NCI-H2171 treated with DMSO at 0.1 percent for 48 hours (cell line): ENCODE results near the gene DCANP1.

Source experiments
- DNase-seq: peaks from one replicate; lab custom pipeline; 2025; lab: John Stamatoyannopoulos, UW

Gene DCANP1

DNA sequence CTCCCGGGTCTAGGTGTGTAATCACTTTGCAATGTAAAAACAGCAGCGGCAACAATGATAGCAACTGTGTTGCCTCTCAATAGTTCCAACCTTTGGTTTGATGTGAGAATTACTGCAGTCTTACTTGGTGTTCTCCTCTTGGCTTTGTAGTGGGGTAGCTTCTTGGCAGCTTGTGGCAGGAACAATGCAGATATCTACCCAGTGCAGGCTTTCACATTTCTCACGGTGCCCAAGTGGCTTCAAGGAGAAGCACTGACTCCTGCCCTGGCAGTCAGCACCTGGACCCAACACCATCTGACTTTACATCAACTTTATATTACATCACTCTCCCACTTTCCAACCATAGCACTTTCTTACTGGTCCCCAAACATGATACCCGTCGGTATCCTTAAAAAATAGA is 33.4 kb upstream of the DCANP1 start:
- no peak for DNase-seq

DNA sequence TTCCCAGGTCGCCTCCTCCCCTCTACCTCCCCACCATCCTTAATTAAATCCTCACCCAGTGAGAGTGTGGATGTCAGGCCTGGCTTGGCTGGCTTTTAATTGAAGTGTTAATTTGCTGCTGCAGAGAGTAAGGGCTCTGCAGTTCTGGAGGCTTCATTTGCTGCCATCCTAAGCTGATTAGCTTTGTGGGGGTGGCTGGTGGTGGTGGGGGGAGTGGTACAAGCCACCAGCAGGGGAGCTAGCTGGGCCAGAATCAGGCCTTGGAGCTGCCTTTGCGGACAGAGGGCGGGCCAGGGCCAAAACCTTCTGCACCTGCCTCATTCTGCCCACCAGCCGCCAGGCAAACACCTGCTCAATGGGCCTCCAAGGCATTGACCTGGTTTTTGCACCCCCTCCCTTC is 31.8 kb upstream of the DCANP1 start:
- DNase-seq: no peak

DNA sequence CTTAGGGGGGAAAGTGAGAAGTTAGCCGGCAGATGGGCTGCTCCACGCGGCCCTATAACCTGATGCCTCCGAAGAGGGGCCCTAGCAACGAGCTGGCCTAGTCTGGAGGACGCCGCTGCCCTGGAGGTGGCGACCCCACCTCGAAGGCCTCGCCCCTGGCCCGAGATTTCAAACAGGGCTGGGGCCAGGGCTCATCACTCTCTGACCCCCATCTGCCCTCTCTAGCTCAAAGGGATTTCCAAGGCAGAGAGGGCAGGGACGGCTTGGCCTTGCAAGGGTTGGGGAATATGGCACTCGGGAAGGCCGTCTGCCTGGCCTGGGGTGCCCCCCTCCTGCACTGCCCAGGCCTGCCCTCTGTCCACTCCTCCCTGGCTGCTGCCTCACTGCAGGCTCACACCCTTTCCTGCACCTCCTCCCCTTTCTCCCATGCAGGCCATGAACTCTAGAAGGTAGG is 30.5 kb upstream of the DCANP1 start:
- no peak for DNase-seq

DNA sequence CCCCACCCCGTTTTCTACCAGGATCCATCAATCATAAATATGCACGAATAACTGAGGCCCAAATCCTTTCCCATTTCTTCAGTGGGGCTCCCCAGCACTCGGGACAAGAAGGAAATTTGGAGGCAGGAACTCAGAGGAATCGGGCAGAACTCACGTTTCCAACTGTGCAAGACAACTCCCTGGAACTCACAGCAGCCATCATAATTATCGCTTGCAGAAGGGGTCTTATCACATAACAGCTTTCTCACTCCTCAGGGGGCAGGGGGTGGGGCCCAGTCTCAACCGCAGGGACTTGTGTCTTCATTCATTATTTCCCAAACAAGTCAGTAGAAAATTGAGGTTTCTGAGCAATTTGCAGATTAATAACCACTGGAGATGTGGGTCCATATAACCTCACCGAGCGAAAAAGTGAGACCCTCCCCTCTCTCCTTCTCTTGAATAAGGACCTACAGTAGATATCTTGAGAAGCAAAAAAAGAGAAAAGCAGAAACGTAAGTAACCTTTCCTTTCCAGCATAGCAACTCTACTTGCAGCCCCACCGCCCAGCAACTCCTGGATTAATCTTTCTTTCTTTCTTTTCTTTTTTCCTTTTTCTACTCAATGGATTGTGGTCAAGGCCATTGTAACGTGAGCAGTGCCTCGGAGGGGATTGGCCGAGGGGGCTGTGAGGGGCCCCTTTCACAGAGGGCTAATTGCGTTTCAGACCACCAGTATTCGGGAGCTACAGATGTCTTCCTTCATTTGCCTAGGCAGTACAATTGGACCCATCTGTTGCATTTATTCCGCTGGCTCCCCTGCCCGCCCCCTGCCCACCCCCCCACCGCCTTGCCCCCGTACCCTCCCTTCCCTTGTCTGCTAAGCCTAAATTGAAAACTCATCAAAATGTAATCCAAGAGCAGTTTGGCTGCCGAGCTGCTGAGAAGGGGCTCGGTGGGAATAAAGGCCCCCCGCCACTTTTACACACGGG is 29.8 kb upstream of the DCANP1 start:
- peak; percentile 66 for DNase-seq

DNA sequence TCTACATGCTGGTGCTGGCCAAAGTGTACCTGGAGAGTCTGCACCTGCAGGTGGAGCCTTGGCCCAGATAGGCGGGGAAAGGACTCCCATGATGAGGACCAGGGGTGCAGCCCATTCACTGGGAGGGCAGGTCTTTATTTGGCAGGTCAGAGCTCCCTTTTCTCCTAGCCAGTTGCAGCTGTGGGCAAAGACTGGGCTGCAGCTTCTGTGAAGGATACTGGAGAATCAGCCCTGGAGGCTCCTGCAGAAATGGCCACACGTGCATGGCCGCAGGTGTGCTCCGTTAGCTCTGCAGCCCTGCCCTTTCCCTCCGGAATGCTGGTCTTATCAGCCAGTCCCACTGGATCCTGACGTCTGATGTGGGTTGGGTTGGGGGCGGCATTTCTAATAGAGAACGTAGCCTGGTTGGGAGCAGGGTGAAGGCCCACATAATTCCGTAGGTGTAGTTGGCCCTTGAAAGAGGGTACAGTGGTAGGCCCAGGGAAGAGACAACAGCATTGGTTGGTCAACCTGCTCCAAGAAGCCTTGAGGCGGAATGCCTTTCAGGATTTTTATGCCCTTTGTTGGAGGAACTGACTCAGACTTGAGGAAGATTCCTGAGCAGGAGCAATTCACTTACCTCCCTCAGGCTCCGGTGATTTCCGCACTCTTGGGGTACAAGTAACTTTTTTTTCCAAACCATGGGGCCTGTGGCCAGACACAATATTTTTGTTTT is 27.0 kb upstream of the DCANP1 start:
- no peak for DNase-seq

DNA sequence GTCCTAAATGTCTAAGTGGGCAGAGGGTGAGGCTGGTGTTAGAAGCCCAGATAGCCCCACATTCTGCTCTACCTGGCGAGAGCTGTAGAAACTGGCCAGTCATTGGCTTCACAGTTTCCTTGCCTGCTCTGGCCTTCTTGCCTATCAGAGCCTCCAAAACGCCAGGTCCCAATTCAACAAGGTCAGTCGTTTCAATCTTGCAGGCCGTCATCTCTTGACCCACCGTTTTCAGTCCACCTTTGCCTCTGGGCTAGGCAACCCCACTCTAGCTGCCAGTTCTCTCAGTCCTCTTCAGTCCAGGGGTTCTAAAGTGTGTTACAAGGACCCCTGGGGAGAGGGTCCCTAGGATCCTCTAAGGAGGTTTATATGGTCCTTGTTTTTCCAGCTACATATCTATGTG is 25.0 kb upstream of the DCANP1 start:
- DNase-seq: no peak

DNA sequence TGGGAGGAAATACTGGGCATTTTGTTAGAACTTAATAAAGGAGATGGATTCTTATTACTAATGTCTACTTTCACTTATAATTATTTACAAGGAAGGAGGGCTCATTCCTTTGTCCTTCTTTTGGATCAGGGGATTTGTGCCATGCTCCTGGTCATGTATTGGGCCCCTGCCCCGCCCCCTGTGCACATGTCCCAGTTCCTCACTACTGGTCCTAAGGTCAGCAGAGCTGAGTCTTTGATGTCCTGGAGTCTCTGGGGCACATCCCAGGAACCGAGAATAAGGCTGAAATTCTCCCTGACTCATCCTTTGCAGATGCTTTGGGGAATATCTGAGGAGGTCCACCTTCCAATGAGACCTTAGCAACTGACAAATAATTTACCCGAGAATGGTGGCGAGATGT is 24.6 kb upstream of the DCANP1 start:
- no peak for DNase-seq

DNA sequence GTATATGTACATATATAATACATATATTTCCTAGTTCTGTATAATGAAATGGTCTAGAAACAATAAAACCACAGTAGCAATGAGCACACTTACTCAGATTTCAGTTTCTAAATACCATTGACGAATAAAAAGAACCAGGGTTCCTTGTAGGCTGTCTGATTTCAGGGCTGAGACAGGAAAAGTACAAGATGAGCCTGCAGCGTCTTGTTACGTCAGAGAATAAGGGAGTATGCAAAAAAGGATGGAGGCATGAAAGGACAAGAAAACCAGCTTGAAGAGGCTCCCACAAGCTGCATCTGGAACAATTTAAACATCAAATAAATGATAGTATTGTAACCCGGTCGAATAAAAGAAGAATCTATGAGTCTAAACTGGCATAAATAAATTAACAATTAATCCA is 22.8 kb upstream of the DCANP1 start:
- no peak for DNase-seq

DNA sequence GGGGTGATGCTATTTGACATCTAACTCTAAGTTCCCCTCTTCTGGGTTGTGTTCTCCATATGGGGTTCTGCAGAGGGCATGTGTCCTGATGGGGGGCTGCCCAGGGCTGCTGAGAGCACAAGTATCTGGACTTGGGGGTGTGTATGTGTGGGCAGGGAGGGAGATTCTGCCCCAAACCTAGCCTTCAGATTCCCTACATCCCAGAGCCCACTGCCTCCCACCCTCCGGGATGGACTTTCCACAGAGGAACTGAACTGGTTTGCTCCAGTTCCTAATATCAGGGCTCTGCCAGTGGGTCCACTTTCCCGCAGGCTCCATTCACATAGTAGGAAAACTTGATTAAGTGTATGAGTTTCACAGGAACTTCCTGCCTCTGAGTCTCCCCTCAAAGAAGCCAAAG is 21.4 kb upstream of the DCANP1 start:
- no peak for DNase-seq

DNA sequence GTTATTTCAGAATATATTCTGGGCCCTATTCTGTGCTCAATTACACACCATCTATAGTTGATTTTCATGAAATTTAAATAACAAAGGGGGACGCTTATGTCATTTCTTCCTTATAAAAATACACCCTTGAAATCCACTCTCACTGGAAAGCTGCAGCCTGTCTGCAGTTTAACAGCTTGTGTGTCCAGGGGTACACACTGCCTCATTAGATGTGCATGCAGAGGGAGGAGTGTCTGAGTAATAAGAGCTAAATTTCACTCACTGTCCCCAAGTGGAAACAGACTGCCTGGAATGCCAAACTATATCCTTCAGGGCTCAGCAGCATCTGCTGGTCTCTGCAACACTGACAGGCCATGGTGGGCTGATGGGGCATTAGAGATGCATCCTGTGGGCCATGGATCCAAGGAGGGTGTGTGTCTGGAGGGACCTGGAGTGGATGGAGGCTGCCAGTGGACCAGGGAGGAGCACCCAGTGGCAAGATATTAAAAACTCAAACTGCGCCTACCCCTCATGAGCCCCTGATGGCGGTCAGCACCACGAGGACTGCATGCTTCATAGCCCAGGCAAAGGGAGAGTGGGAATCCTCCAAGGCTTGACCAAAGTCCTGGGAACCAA is 20.8 kb upstream of the DCANP1 start:
- no peak for DNase-seq

DNA sequence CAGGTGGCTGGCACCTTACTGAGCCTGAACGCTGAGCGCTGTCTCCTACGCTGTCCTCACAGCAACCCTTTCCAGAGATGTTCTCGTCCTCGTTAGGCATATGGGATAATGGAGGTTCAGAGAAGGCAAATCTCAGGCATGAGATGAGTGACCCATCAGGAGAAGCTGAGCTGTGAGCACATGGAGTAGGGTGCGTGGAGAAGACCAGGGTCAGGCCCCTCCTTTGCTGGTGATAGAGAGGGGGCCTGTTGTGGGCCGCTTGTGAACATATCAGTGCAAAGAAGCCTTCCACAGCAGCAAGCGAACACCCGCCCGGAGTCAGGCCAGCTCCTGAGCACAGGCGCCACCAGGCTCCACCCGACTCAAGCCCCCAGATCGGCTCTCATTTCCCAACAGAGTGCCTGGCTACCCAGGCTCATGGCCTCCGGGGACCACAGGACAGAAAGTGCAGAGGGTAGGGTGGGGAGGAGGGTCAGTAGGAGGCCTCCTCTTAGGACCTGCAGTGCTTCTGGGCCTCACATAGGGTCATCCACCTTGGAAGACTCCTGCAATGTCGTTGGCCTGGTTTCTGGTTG is 20.0 kb upstream of the DCANP1 start:
- DNase-seq: no peak

DNA sequence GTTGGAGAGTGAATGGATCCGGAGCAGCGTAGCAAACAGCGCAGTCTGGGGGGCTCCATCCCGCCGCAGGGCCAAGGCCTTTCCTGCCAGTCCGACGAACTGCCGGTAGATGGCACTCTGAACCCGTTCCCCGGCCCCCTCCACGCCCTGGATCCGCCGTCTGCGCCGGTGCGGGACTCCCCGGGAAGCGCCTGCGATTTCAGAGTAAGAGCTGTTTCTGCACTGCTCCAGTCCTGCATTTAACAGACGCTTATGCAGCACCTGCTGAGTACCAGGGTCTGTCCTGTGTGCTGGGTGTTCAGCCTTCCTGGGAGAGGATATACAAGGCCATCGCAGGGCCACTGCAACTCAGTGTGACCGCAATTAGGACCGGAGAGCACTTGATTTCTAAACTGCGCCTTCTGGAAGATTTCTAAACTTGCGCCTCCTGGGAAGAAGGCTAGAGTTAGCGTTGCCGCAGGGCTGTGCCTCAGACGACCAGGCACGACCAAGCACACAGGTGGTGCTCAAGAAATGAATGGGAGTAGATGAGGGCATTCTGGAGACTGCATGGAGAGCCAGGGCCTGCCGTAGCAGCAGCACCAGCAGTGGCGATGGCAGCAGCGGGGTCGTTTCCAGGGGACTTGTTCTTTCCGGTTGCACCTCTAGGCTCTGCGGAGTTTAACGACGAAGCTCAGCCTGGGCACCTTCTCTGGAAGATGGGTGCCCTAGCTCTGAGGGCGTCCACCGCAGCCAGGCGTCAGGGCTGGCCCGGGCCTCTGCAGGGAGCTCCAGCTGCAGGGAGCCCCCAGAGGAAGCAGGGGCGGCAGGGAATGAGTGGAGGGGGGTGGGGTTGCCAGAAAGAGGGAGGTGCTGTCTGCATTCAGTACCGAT is 19.3 kb upstream of the DCANP1 start:
- DNase-seq: peak; percentile 70

DNA sequence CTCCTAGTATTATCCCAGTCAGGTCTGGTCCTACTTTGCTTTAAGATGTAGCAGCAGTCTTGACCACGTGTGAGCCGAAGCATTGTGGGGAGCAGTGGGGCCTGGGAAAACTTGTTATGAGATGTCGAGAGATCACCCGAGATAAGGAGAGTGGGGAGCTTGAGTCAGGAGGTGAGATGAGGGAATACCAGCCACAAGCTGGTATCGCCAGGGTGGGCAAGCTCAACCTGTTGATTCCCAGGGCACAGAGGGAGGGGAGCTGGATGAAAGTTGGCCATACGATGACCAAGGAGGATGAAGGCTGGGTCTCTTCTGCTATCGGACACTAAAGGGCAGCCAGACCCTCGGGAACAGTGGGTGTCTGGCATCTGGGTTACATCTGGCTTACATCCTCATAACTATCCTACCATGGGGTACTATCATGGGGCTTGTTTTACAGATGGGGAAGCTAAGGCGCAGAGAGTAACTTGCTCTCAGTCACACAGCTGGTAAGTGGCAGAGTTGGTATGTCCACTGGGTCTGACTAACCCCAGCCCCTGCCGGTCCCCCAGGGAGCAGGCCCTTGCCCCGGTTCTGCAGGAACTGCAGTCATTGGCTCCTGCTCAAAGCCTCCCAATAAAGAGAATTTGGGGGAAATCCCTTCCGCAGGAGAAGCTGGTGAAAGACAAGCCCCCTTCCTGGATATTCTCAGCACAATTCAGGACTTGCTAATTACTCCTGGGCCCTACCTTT is 18.4 kb upstream of the DCANP1 start:
- no peak for DNase-seq

DNA sequence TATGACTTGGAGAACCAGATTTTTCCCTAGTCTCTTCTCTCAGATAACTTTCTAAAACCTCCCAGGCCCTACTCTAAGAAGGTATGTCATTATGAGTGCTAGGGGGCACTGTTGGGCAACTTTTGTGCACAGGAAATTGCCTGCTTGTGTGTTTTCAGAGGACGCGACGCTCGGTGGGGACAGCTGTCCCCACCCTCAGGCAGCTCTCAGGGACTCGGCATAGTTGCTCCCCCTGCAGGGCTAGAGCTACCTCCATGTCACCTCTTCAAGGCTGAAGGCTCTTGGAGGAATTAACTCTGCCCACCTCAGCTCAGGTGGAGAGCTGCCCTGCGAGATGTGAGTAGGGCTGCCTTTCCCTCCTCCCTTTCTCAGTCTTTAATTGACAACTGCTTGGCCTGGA is 15.2 kb upstream of the DCANP1 start:
- peak; percentile 69 for DNase-seq

DNA sequence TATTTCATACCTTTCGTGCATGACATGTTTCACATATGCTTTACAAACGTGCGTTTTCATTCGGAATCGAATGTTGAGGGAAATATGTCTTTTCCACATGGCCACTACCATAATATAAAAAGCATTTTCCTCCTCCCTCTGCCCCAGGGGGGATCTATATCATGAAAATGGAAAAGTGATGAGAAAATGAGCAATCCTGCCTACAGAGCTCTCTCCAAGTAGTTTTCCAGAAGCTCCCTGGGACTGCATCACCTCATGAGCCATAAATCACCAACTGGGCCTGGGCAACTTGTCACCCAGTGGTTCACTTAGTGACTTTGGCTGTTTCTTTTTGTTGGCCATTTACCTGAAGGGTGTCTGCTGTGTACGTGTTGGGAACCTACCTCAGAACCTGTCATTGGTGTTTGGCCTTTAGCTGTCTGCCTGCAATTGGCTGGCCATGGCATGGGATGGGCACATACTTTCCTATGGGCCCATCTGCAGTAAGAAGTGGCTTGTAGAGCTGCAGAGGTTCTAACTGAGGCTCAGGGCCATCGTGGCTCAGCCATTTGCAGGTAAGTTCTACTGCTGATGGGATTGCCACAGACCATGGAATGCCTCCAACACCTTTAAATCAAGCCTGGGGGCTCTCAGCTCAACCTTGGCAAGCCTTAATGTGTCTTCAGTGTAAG is 14.5 kb upstream of the DCANP1 start:
- DNase-seq: no peak

DNA sequence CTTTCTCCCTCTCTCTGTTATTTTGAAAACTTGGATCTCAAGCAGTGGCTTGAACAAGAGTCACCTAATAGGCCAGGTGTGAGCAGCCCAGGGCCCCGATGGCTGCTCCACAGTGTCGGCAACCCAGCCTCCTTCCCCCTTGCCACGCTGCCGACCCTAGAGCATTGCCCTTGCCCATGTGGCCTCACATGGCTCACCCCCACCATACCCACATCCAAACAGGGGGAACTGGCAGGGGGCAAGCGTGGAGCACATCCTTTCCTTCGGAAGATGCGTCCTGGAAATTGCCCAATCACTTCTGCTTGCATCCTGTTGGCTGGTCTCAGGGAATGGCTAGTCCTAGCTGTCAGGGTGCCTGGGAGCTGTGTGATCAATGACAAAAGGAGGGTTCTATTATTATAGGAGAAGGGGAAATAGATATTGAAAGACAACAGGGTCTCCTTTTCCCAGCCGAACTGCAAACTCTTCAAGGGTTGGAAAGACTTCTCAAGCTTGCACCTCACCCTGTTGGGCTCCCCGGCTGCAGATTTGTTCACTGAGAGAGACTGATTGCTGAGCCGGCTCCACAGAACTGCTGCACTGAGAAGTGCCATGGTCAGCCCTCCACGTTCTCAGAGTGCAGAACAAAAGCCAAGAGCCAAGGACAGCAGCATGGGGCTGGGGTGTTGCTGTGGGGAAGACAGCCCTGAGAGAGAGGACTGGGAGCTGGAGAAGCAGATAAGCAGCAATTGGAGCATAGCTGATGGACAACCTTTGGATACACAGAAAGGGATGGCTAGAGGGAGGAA is 13.3 kb upstream of the DCANP1 start:
- no peak for DNase-seq

DNA sequence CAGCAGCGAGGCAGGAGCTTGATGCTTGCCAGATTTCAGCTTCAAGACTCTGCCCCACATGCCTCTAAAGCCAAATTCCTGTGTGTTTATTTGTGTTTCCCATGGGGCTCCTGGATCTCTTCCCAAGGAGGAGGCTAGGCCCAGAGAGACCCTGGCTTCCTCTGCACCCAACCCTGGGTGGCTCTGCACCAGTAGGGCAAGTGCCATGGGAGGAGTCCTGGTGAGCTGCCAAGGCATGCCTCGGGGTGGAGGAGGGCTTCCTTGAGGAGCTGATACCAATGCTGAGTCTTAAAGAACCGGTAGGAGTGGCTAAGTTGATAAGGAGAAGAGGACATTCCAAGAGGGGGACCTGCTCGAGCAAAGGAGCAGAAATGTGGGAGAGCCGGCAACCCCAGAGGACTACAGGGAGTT is 11.8 kb upstream of the DCANP1 start:
- DNase-seq: no peak

DNA sequence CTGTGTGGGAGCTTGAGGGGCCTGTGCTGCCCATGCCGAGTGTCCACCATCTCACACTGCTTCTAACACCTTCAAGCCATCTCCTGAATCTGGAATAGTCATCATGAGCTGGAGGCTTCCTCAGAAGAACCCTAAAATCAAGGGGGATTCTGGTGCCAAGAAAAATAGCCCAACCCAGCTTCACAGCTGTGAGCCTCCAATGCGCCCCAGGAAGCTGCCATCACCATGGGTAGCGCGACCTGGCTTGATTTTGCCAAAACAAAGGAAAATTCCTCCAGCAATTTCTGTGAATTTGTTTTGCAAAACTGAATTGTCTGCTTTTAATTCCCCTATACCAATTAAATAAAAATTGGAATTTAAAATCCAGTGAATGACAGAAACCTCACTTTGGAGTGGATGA is 11.2 kb upstream of the DCANP1 start:
- no peak for DNase-seq

DNA sequence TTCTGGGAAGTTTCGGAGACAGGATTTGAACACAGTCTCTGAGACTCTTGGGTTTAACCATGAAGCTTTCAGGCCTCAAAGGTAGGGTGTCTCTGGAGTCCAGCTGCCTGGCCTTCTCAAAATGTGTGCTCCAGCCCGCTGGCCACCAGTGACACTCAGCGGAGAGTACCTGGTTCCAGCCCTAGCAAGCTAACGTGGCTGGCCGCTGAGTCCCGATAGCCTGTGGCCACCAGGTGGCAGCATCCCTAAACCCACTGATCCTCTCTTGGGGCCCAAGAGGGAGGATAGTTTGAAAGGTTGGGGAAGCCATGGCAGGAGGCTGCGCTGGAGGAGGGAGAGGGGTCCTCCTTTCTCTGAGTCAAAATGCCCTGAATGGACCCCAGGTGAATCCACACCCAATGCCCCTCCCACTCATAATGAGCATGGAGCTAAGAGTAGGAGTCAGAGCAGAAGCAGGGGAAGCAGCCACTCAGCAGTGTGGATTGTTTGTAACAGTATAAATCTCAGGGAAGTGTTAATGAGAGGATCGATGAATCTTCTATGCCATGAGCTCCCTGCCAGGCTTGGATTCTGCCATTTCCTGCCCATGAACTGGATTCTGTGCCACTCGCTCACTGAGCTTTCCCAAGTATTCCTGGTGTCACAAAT is 10.4 kb upstream of the DCANP1 start:
- peak; percentile 15 for DNase-seq
